KOPT-K1 (cell line): Measurements from ENCODE around the gene GEN1.
"Not testable (repeated sequence)": the region's sequence is repeated elsewhere in the genome, so short reads cannot be mapped to it uniquely, and the experiment has no call there.

Experiments
- H3K27ac ChIP-seq: fragments of 200-600 bp; sonication (generic); 2 replicates; pipeline ENCODE4 v1.5.1; 2016; ENCODE audit warnings: antibody characterized with exemption, mild to moderate bottlenecking, low read depth, low read length; ENCODE audit not compliant: poor library complexity, severe bottlenecking
- H3K36me3 ChIP-seq: fragments of 200-600 bp; sonication (generic); 2 replicates; pipeline ENCODE4 v1.5.1; 2017; ENCODE audit warnings: antibody characterized with exemption, mild to moderate bottlenecking, low read length, moderate library complexity; ENCODE audit not compliant: insufficient read depth
- H3K9me3 ChIP-seq: fragments of 200-600 bp; sonication (generic); 2 replicates; pipeline ENCODE4 v1.5.1; 2017; ENCODE audit warnings: antibody characterized with exemption, low read length, mild to moderate bottlenecking; ENCODE audit not compliant: insufficient read depth, poor library complexity, severe bottlenecking

The GEN1 gene

DNA sequence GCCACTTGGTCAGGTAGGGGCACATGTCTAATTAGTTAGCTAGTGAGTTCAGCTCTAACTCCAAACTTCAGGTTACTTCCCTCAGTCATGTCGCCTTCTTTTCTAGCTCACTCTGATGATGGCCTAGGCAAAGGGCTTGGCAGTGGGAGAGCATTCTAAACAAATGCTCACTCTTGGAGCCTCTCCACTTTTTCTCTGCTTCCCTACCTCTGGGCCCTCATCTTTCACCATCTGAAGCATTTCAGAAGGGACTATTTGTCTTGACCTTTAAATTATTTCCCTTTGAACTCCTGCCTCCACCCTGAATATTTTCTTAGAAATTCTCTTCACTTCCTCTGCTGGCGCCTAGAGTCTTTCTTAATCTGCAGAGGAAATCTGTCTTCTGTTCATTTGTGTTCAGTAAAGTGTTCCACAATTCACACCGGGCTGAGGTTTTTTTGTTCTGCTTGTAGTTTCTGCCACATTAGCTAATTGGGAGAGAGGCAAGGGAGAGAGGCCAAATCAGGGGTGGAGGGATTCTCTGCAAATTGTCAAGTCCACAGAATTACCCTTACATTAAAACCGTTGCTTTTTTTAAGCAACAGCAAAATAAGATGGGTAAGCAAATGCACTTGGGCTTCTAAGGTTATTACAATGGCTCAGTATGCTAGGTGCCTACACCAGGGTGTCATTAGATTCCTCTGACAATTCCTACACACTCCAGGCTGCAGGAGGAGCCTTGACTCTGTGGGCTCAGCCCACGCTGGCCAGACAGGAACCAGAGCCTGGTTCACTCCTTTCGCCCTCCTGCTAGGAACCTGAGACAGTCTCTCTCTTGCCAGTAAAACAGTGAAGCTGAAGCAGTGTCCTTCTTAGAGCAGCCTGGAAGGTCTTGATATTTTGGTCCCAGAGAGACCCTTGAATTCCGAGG is 67.9 kb downstream of the GEN1 start:
- no peak overlapping the region for H3K27ac ChIP-seq
- H3K9me3 ChIP-seq: no peaks in the 10 kb centered on the region
- H3K36me3 ChIP-seq: no peaks in the 10 kb centered on the region

DNA sequence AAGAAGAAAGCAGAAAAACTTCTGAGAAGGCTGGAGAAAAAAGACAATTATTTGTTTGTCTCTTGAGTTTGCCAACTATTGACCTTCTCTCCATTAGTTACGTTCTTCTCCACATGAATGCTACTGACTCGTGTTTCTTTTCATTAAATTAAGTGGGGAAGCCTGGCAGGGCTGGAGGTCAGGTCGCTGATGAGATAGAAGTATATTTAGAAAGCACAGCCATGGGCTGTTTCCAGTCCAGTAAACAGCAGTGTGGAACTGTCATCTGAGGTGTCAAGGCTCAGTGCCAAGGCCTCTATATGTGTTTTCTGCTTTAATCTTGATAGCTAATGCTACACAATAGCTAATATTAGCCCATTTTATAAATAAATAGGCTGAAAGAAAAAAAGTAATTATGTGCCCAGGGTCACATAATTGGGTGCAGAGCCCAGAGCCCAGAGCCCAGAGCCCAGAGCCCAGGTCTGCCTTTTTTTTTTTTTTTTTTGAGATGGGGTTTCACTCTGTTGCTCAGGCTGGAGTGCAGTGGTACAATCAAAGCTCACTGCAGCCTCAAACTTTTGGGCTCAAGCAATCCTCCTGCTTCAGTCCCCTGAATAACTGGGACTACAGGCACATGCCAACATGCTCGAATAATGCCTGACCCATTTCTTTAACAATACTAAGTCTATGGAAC is 68.6 kb downstream of the GEN1 start:
- Histone ChIP-seq H3K9me3 (no peaks in the 10 kb centered on the region), H3K36me3 (no peaks in the 10 kb centered on the region), H3K27ac (no peak overlapping the region)

DNA sequence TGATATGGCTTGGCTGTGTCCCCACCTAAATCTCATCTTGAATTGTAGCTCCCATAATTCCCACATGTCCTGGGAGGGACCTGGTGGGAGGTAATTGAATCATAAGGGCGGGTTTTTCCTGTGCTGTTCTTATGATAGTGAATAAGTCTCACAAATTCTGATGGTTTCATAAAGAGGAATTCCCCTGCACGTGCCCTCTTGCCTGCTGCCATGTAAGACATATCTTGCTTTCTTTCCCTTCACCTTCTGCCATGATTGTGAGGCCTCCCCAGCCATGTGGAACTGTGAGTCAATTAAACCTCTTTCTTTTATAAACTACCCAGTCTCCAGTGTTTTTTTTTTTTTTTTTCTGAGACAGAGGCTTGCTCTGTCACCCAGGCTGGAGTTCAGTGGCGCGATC is 69.7 kb downstream of the GEN1 start:
- H3K9me3 ChIP-seq, H3K27ac ChIP-seq: not testable (repeated sequence)

DNA sequence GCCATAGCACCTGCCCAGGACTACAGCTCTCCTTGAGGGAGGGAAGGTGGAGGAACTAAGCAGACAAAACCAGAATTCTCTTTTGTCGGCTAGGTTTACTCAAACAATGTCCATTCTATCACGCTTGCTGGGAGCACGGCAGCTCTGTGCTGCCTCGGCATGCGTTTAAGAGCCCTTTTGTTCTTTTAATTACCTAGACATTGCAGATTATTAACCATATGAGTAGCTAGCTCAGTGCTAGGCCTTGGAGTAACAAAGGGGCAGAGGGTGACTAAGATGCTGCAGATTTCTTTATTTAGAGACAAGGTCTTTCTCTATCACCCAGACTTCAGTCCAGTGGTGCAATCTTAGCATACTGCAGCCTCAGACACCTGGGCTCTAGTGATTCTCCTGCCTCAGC is 73.4 kb downstream of the GEN1 start:
- H3K9me3 ChIP-seq: no peaks in the 10 kb centered on the region
- H3K27ac ChIP-seq: no peak overlapping the region
- H3K36me3 ChIP-seq: no peaks in the 10 kb centered on the region

More for the DNA sequence above, 69.7 kb downstream of the GEN1 start:
- H3K36me3 ChIP-seq: not testable (repeated sequence)

DNA sequence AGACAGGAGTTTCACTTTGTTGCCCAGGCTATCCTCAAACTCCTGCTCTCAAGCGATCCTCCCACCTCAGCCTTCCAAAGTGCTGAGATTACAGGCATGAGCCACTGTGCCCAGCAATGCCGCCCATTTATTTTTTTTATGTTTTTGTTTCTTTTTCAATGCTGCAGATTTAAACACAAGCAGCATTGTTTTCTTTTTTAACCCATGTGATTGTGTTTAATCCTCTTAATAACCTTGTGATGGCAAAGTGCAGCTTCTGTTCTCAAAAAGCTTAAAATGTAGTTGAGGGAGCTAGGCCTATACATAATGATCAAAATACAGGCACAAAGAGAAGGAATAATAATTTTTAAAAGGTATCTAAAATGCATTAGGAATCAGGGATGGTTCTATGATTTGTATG is 73.8 kb downstream of the GEN1 start:
- Histone ChIP-seq H3K36me3 (no peaks in the 10 kb centered on the region), H3K27ac (no peak overlapping the region), H3K9me3 (no peaks in the 10 kb centered on the region)

DNA sequence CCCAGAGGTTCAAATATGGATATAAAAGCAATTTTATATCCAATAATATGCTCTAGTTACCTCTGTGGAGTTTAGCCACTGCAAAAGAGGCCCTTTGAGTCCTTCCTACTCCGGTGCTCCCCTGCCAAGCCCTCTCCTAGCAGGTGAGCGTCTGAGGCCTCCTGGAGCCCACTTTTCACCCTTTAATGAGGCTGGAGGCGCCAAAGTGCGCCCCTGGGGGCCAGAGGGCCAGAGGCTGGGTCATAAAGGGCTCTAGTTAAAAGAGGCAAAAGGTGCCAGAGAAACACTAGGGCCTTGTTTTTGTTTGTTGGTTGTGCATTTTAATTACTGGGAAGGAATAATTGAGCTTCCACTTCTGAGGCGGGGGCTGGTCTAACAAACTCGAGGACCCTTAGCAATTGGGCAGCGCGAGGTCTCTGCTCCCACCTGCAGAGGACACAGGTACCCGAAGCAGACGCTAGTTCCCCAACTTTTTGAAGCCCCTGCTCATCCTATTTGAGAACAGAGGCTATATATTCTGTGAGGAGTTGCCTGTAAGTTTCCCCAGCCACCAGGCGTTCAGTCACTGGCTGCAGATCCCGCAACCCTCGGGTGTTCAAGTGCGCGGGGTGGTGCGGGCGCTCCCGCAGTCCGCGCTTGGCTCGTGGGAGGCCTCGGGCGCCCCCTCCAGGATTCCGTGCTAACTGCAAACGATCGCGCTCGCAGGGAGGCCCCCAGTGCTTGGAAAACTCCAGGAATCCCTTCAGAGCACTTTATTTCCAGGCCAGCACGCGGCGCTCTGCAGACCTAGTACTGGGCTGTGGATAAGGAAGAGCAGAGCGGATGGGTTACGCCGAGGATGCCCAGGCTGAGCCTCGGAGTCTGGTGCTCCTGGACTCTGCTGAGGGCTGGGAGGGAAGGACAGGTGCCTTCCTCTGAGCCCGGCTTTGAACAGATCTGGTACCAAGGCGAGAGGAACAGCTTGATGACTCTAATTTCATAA is 76.4 kb downstream of the GEN1 start:
- H3K27ac ChIP-seq: no peak overlapping the region
- H3K36me3 ChIP-seq: no peaks in the 10 kb centered on the region
- no peaks in the 10 kb centered on the region for H3K9me3 ChIP-seq

DNA sequence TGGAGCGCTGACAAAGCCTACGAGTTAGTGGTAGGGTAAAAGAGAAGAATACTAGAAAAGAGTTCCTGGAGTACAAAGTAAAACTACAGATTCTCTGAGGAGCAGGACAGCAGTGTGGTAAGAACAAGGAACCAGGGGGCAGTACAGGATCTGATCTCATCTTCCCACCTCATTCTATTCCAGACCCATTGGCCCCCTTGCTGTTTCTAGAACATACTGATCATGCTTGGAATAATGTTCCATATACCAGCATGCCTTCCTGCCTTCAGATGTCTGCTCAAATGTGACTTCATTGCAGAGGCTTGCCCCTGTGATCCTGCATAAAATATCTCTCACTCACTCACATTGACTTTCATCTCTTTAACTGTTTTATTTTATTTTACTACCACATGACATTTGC is 81.6 kb downstream of the GEN1 start:
- H3K36me3 ChIP-seq: no peaks in the 10 kb centered on the region
- H3K9me3 ChIP-seq: no peaks in the 10 kb centered on the region
- H3K27ac ChIP-seq: no peak overlapping the region
